Stimulated activated CD8-positive, alpha-beta memory T cell treated with anti-CD3 and anti-CD28 coated beads, Interleukin-7, amount 100 ng/mL, for 4 hours (primary cell): ENCODE measurements around the gene IRF2.

ENCODE experiments used
- DNase-seq, 2 donors: peaks; one replicate each; pipeline ENCODE4 v3.0.0-alpha.2; 2020; ENCODE audit warnings: low read depth in 2 of 2

Gene IRF2

DNA sequence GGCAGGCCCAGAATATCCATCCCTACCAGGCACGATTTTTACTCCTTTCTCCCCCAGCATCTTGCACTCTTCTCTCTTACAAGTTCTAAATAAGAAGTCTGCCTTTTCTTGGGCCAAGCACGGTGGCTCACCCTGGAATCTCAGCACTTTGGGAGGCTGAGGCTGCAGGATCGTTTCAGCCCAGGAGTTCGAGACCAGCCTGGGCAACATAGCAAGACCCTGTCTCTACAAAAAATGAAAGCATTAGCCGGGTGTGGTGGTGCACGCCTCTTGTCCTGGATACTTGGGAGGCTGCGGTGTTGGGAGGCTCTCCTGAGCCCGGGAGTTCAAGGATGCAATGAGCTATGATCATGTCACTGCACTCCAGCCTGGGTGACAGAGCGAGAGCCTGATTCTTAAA is 64.8 kb downstream of the IRF2 start:
- no peak for DNase-seq

GRCh38 chr4:184408684-184409081 is 65.7 kb downstream of the IRF2 start:
- no peak for DNase-seq

- no peak for DNase-seq
Observed at GRCh38 chr4:184408021-184408683, 66.2 kb downstream of the IRF2 start.

DNA sequence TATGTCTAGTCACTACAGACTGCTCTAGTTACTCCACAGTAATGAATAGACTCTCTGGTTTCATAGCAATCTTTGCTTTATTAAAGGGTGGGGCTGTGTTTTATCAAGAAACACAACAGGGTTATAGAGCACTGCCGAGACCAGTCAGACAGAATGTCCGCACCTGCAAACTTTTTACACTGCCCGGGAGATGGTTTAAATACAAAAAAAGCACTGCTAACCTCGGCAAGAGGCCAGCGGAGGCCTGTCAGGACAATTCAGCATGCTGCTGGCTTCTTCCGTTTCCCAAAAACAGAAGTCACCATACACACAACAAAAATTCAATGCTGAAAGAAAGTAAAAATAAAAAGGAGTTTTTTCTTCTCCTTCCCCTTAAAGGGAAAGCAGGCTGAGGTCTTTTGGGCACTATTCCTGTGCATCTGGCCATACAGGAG is 67.4 kb downstream of the IRF2 start:
- no peak for DNase-seq

- DNase-seq: no peak
Observed at GRCh38 chr4:184404047-184404446, 70.3 kb downstream of the IRF2 start.

DNA sequence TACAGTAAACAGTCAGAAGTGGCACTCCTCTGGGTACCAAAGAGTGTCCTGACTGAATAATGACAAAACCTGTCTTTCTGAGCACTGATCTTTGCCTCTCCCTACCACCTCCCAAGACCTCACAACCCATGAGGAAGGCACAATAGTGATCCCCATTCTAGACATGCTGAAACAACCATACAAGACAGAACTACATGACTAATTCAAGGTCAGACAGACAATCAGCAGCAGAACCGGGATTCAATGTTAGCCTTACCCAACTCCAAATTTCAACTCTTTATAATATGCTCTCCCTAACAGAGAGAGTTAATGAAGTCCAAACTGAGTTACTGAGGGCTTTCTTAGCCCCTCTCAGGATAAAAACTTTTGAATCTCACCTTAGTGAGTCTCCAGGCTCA is 71.0 kb downstream of the IRF2 start:
- DNase-seq: no peak

GRCh38 chr4:184402740-184403383 is 71.5 kb downstream of the IRF2 start:
- no peak for DNase-seq

GRCh38 chr4:184402239-184402638 is 72.1 kb downstream of the IRF2 start:
- DNase-seq: no peak

DNA sequence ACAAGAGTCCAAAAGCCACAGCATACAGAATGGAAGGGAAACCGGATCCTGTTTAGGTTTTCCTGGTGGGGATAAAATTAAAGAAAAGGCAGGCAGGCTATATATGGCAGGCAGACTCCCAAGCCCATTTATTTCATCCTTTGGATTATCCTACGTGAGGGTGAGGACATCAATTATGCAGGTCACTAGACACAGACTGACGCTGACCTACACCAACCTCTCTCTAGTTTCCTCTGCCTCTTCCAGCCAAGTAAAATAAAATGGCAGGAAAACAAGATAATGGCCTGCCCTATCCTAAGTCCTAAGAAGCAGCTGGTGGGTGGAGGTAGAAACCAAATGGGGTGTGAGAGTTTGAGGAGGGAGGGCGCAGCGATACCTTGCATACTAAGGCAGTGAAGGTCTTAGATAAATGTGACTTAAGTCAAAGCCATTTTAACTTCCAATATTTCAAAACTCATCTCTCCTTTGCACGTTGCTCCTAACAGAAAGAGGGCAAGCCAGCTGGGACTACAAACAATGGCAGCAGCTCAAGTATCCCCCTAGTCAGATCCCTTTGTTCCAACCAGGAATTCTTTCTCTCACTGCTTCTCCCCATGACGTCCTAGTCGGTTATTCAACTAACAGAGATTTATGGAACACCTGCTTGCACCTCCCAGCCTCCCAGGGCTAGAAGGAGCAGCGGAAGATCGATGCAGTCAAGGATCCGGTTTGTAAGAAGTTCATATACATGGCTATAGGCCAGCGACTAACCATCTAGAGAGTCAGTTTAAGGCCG is 72.8 kb downstream of the IRF2 start:
- DNase-seq: no peak

GRCh38 chr4:184400891-184401290 is 73.5 kb downstream of the IRF2 start:
- DNase-seq: no peak

DNA sequence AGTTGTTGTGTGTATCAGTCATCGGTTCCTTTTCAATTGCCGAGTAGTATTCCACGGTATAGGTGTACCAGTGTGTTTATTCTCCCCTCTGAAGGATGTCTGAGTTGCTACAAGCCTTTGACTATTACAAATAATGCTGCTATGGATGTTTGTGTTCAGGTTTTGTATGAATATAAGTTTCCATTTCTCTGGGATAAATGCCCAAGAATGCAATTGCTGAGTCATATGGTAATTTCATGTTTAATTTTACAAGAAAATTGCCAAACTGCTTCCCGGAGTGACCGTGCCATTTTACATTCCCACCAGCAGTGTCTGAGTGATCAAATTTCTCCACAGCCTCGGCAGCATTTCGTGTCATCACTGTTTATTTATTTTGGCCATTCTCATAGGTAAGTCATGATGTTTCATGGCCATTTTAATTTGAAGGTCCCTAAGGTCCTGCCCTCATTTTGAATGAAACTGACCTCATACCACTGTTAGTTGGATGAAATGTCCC is 73.9 kb downstream of the IRF2 start:
- no peak for DNase-seq

DNA sequence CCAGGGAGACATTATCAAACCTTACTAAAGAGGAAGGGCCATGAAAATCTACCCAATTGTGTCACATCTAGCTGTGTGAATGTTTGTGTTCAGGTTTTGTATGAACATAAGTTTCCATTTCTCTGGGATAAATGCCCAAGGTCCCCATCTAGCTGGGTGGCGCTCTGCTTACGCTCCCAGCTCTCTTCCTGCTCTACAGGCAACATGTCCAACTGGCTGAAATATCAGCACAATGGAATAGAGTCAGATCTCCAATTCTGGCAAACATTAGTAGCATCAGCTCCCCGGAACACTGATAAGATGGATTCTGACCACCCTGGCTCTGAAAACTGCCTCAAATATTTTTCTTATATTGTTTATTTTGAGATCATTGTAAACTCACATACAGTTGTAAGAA is 74.8 kb downstream of the IRF2 start:
- no peak for DNase-seq

GRCh38 chr4:184398741-184399511 is 75.4 kb downstream of the IRF2 start:
- no peak for DNase-seq

DNA sequence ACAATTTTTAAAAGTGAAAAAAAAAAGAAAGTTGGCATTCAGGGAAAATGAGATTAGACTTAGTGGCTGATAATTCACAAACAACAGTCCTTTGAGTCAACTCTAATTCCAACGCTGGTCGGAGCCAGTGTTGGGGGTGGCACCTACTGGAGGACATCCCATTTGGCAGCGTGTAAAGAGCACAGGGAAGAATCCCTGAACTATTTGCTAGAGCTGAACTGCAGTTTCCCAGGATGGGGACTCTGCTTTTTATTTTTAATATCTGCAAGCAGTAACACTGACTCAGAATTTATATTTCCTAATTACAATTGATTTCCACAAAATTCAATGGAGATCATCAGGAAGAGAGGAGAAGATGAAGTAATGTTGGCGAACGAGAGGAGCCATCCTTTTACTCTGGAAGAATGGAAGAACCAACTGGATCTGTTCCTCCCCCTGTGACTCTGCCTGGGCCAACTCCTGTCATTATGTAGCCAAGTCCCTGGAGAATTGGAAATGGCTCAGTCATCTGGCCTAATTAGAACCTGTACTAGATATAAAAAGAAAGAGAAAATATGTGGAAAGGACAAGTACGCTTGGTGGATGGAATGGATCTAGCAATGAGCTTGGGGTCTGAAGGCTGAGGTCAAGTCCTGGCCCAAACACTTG is 76.7 kb downstream of the IRF2 start:
- DNase-seq: no peak

DNA sequence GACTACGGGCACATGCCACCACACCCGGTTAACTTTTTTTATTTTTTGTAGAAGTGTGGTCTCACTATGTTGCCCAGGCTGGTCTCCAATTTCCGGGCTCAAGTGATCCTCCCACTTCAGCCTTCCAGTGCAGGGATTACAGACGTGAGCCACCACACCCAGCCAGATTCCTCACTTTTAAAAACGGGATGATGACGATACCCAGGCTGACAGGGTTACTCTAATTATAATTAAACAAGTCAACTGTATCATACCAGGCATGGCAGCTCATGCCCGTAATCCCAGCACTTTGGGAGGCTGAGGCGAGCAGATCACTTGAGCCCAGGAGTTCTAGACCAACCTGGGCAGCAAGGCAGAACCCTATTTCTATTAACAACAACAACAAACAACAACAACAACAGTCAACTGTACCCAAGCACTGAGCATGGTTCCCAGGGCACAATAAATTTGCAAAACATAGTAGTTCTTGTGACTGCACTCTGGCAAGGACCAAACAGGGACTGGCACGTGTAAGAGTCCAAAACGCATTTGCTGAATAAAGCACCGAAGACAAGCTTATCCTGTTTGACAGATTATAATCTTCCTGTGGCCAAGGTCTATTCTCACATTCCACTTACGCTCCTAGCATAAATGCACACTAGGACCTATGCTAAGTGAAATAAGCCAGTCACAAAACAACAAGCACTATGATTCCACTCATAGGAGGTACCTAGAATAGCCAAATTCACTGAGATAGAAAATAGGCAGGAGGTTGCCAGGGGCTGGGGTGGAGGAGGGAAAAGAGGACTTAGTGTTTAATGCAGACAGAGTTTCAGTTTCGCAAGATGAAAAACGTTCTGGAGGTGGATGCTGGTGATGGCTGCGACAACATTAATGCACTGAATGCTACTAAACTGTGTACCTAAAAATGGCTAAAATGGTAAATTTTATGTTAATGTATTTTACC is 77.5 kb downstream of the IRF2 start:
- DNase-seq: no peak

- no peak for DNase-seq
Observed at GRCh38 chr4:184395971-184396391, 78.4 kb downstream of the IRF2 start.

- DNase-seq: no peak
Observed at GRCh38 chr4:184395451-184395917, 78.9 kb downstream of the IRF2 start.

GRCh38 chr4:184392748-184393559 is 81.4 kb downstream of the IRF2 start:
- DNase-seq: no peak

- no peak for DNase-seq
Observed at GRCh38 chr4:184392316-184392715, 82.0 kb downstream of the IRF2 start.
